ENCODE measurements around the gene CNOT6. TPM values are rescaled to one million over a fixed set of nuclear protein-coding genes. Genes with fewer than 3 reads are reported as not detected.

The CNOT6 gene
- total RNA-seq, 1 experiment from 2014 or later = 73.1 TPM

DNA sequence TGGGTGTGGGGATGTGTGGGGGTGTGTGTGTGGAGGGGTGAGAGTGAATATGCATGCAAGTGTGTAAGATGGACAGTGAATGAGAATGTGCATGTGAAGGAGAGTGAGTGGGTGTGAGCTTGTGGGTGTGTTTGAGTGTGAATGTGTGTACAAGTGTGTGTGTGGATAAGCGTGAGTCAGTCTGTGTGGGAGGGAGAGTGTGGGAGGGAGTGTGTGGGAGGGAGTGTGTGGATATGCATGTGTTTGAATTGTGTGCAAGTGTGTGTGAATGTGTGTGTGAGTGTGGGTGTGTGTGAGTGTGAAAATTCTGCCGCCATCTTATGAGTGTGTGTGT, 100.8 kb downstream of the CNOT6 start:
- no peaks in the 10 kb centered on the region for H3K9me3 Mint-ChIP-seq (ENCODE audit: unreplicated experiment)
- BruUV-seq (replicated peaks) = no TSS peak
- ChIA-PET POLR2A (no interaction called here), CTCF (interaction anchor here (1.5 kb wide), 1 partner anchor 11 kb away, joined by 9 read pairs; no protein-coding TSS in a partner anchor)
- TF ChIP-seq, protein P1, sequence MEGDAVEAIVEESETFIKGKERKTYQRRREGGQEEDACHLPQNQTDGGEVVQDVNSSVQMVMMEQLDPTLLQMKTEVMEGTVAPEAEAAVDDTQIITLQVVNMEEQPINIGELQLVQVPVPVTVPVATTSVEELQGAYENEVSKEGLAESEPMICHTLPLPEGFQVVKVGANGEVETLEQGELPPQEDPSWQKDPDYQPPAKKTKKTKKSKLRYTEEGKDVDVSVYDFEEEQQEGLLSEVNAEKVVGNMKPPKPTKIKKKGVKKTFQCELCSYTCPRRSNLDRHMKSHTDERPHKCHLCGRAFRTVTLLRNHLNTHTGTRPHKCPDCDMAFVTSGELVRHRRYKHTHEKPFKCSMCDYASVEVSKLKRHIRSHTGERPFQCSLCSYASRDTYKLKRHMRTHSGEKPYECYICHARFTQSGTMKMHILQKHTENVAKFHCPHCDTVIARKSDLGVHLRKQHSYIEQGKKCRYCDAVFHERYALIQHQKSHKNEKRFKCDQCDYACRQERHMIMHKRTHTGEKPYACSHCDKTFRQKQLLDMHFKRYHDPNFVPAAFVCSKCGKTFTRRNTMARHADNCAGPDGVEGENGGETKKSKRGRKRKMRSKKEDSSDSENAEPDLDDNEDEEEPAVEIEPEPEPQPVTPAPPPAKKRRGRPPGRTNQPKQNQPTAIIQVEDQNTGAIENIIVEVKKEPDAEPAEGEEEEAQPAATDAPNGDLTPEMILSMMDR (IDR thresholded peaks at IDR 0.05; ENCODE audit: unreplicated experiment) = no peak
- H3K4me1 Mint-ChIP-seq (ENCODE audit: insufficient read depth, unreplicated experiment) = no peaks in the 10 kb centered on the region
- intact Hi-C loops (cut with micrococcal nuclease) = no loop called here
- DNase-seq (ENCODE audit: unreplicated experiment) = no peak
- H3K36me3 Mint-ChIP-seq (ENCODE audit: insufficient read depth, unreplicated experiment) = no peaks in the 10 kb centered on the region
- H3K27ac Mint-ChIP-seq (ENCODE audit: low read depth, unreplicated experiment) = no peak overlapping the region
- peaks cover 35% of the 10 kb centered on the region for H3K27me3 Mint-ChIP-seq (ENCODE audit: insufficient read depth, unreplicated experiment)
- H3K4me3 Mint-ChIP-seq (ENCODE audit: unreplicated experiment) = no peak overlapping the region

DNA sequence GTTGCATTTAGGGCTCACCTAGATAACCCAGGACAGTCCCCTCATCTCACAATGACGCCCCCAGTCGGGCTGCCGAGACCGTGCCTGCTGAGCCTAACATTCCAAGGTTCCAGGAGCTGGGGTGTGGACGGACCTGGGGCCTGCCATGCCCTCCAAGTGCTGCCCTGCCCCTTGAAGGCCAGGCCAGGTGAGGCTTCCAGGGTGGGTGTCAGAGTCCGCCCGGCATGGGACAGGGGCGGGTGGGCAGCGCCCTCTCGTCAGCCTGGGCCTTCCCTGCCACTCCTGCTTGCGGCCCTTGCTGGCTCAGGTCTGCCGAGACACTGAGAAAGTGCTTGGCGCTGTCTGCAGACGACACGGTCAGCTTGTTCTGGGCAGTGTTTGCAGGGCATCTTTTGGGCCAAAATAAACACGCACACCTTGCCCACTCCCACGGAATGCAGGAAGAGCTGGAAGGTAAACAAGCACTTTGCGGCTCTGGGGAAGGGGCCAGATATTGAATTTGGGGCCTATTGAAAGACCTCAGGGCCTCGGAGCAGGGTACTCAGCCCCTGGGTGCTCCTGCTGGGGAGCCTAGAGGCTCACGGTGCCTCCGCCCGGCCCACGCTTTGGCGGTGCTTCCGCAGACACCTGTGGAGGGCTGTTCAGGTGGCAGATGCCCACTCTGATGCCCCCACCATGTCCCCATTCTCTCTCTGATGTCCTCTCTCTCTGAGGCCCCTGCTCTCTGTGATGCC, 101.4 kb downstream of the CNOT6 start:
- Mint-ChIP-seq H3K27ac (ENCODE audit: low read depth, unreplicated experiment) (no peak overlapping the region), H3K36me3 (ENCODE audit: insufficient read depth, unreplicated experiment) (no peaks in the 10 kb centered on the region), H3K9me3 (ENCODE audit: unreplicated experiment) (no peaks in the 10 kb centered on the region), H3K4me3 (ENCODE audit: unreplicated experiment) (no peak overlapping the region), H3K27me3 (ENCODE audit: insufficient read depth, unreplicated experiment) (peaks cover 31% of the 10 kb centered on the region), H3K4me1 (ENCODE audit: insufficient read depth, unreplicated experiment) (no peaks in the 10 kb centered on the region)
- DNase-seq (ENCODE audit: unreplicated experiment) = no peak
- ChIA-PET POLR2A (no interaction called here), CTCF (interaction anchor here (1.5 kb wide), 1 partner anchor 10 kb away, joined by 9 read pairs; no protein-coding TSS in a partner anchor)
- no TSS peak for BruUV-seq (replicated peaks)
- intact Hi-C loops (cut with micrococcal nuclease) = no loop called here
- TF ChIP-seq, protein P1 (IDR thresholded peaks at IDR 0.05; ENCODE audit: unreplicated experiment) = no peak

DNA sequence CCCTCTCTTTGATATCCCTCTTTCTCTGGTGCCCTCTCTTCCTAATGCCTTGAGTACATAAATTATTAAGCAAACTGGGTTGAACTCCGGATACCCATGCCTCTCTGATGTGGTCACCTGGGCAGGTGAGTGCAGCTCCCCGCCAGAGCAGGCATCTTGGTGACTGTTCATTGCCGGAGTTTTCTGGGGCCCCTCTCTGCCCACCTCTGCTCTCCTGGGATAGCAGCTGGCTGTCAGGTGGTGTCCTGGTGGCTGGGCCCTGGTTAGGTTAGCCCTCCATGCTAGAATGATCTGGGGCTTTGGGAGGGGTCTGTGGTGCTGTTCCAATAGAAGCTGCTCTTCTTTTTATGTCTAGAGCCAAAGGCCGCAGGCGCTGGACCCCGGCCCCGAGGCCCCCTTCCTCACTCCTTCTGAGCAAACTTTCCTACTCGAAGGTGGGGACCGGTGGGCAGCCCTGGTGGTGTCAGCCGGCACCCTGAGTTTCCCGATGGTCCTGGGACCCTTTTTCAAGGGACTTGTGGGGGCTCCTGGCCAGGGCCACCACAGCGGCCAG, 102.0 kb downstream of the CNOT6 start:
- DNase-seq (ENCODE audit: unreplicated experiment) = no peak
- no peak overlapping the region for H3K4me3 Mint-ChIP-seq (ENCODE audit: unreplicated experiment)
- no peaks in the 10 kb centered on the region for H3K36me3 Mint-ChIP-seq (ENCODE audit: insufficient read depth, unreplicated experiment)
- TF ChIP-seq, protein P1 (IDR thresholded peaks at IDR 0.05; ENCODE audit: unreplicated experiment) = no peak
- peaks cover 31% of the 10 kb centered on the region for H3K27me3 Mint-ChIP-seq (ENCODE audit: insufficient read depth, unreplicated experiment)
- H3K9me3 Mint-ChIP-seq (ENCODE audit: unreplicated experiment) = no peaks in the 10 kb centered on the region
- ChIA-PET POLR2A (no interaction called here), CTCF (interaction anchor here (1.5 kb wide), 1 partner anchor 10 kb away, joined by 9 read pairs; no protein-coding TSS in a partner anchor)
- intact Hi-C loops (cut with micrococcal nuclease) = no loop called here
- no peak overlapping the region for H3K27ac Mint-ChIP-seq (ENCODE audit: low read depth, unreplicated experiment)
- BruUV-seq (replicated peaks) = no TSS peak
- no peaks in the 10 kb centered on the region for H3K4me1 Mint-ChIP-seq (ENCODE audit: insufficient read depth, unreplicated experiment)

DNA sequence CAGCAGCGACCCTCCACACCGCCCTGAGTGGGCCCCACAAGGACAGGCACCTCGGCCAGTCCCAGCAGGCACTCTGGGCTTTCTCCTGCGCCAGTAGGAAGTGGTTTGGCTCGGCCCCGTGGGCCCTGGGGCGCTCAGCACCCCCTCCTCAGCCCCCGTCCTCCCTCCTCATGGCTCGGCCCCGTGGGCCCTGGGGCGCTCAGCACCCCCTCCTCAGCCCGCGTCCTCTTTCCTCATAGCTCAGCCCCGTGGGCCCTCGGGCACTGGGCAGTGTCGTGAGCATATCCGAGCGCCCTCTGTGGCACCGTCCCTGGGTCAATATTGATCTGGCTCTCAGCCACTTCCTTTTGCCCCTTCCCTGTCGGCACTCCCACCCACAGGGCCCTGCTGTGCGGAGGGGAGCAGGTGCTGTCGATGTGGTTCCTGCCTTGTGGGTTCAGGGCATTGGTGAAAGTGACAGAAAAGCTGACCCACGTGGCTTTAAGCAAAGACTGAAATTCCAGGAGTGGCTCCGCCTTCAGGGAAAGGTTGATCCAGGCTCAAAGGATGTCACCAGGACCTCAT, 102.6 kb downstream of the CNOT6 start:
- no TSS peak for BruUV-seq (replicated peaks)
- no peaks in the 10 kb centered on the region for H3K4me1 Mint-ChIP-seq (ENCODE audit: insufficient read depth, unreplicated experiment)
- no peak for DNase-seq (ENCODE audit: unreplicated experiment)
- POLR2A ChIA-PET = no interaction called here
- H3K36me3 Mint-ChIP-seq (ENCODE audit: insufficient read depth, unreplicated experiment) = no peaks in the 10 kb centered on the region
- H3K27ac Mint-ChIP-seq (ENCODE audit: low read depth, unreplicated experiment) = no peak overlapping the region
- CTCF ChIA-PET = interaction anchor here (1.5 to 1.6 kb wide), 2 partner anchors 9 to 10 kb away, joined by 6 to 9 read pairs; no protein-coding TSS in a partner anchor
- no peak overlapping the region for H3K4me3 Mint-ChIP-seq (ENCODE audit: unreplicated experiment)
- intact Hi-C loops (cut with micrococcal nuclease) = no loop called here
- TF ChIP-seq, protein P1 (IDR thresholded peaks at IDR 0.05; ENCODE audit: unreplicated experiment) = no peak
- H3K9me3 Mint-ChIP-seq (ENCODE audit: unreplicated experiment) = no peaks in the 10 kb centered on the region
- H3K27me3 Mint-ChIP-seq (ENCODE audit: insufficient read depth, unreplicated experiment) = peaks cover 29% of the 10 kb centered on the region
